HG03097 (cell line): Measurements from ENCODE around the gene CFAP161.

Experiments
- ATAC-seq: cut with Tn5 transposase; IDR thresholded peaks from one replicate; pipeline ENCODE4 v1.9.1; 2021; ENCODE audit not compliant: unreplicated experiment, low FRiP score

CFAP161 gene

DNA sequence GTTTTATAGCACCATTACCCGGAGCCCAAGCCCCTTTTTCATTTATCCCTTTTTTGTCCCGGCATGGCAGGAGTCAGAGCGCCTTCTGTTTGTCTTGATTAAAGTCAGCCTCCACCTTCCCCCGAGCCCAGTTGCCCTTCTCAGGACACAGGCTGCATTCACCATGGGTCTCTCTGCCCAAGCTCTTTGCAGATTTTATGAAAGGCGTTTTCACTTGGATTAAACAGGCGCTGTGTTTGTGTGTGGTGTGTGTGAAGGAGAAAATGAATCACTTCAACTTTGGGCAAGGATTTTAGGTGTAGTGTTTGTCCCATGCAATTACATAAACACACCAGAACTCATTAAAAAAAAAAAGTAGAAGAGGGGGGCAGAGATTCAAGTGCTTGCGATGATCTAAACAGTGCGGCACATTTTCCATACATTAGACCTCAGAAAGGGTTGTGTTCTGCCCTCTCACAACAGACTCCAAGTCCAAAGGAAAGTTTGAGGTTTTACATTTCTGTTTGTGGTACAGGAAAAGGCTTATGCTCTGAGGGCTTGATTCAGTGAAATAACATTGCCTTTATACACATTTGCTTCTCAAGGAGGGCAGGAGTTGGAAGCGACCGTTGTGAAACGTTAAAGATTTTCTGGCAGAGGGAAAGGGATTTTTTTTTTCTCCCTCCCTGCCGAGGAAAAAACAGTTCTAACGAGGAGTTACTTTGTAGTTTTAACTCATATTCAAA, 48.1 kb downstream of the CFAP161 start:
- no peak for ATAC-seq

DNA sequence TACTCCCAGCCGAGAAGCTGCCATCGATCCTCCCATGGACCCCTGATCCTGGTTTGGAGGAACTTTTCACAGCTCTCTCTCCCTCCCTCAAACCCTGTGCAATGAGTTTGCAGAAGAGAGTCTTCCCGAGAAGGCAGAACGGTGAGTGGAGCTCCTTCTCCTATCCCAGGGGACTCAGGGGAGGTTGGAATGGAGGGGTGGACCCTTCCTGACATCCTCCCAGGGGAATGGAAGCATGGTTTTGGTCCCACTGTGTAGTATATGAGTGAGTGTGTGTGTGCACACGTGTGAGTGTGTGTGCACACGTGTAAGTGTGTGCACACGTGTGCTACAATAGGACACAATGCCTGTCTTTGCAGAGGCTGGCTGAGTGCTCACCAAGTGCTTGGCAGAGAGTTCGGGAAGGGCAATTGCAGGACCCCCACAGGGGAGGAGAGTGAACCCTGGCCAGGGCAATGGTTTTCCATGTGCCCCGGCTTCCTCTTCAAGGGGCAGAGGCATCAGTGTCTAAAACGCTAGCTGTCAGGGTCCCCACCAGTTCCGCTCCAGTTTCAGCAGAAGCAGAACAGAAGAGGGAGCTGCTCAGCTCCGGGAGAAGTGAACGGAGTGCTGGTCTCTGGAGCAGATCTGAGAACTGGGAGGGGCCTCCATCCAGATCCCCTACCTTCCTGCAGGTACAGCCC, 48.8 kb downstream of the CFAP161 start:
- no peak for ATAC-seq

DNA sequence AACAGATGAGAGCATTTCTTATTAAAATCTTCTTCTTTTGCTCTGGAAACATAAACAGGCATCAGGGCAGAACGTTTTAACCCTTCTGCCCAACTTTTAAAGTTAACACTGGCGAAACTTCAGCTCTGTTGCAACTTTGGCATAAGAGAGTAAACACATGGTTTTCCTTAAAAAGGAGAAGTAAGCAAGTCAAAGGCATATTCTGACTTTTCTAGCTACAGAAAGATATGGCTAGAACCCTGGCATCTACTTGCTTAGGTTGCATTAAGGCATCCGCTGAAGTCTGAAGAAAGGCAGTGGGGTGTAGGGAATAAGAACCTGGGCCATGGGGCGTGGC, 49.3 kb downstream of the CFAP161 start:
- ATAC-seq: no peak

DNA sequence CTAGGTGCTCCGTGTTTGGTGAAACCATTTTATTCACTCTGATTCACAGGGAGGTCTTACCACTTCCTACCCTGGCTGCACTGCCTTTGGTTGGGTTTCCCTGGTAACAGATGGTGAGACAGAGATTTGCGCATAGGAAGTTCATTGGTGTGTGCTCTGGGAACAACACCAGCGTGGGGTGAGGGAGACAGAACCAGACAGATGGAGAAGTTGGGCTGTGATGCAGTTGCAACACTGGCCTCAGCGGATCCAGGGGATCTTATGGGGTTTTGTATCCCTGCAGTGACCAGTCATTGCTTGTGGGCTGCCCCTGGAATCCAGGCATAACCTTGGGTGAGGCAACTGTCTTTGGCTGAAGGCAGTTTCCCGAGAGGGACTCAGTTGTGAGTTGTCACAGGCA, 50.1 kb downstream of the CFAP161 start:
- ATAC-seq: no peak

DNA sequence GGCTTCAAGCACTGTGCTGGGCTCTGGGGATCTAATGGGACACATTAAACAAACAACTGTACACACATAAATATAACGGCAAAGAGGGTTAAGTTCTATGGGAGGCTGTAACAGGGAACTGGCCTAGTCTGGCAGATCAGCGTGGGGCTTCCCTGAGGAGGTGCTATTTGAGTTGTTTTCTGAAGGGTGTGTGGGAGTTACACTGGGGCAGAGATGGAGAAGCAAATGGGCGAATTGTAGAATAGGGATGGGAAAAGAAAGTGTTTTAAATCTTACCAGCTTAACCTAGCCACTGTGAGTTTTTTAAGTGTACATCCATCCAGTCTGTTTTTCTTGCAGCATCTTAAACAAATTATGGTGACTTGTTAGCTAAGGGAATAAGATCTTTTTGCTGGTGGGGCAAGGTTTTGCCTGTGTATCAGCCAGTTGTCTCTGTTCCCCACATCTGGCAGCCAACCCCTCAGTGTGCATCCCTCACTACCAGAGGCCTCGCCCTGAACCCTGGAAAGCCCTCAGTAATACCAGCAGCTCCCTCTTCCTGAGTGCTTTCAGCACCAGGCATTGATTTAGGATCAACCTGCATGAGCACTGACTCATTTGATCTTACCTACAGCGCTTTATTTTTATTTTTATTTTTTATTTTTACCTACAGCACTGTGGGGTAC, 51.7 kb downstream of the CFAP161 start:
- no peak for ATAC-seq

DNA sequence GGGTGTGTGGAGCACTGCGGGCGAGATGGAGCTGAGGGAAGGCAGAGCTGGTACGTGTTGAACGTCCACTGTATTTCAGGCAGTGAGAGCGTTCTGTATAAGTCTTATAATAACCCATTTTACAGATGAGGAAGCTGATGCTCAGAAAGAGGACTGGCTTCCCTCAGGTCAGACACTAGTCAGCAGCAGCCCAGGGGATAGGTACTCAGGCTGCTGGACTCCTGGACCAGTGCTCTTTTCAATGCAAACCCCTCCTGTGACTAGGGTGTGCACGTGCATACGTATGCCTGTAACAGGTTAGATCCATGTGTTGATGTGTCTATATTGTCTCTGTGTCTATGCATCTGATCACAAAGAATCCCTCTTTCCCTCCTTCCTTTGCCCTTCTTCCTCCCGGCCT, 54.3 kb downstream of the CFAP161 start:
- no peak for ATAC-seq

DNA sequence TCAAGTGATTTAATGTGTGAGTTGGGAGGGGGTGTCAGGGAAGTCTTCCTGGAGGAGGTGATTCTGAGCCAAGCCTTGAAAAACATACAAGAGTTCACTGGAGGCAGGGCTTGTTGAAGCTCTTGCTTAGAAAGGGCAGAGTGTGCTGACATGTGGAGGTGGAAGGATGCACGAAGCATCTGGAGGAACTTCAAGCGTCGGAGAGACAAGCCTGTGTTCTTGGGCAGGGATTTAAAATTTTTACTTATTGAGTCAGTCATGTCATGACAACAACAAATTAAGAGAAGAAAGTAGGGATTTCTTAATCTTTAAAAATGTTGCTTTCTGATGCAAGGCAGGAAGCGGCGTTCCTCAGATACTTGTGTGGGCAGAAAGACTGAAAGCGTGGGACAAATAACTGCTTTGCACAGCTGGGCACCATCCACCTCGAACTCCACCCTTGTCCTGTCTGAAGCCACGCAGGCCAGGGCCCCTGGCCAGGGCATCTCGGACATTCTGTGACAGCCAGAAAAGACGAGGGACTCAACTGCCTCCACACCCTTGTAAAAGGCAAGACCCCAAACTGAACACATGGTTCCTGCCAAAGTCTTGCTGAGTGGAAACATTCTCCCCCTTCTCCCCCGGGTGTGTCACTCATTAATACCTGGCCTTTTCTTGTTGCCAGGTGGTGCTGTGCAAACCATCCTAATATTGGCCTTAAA, 55.7 kb downstream of the CFAP161 start:
- no peak for ATAC-seq

DNA sequence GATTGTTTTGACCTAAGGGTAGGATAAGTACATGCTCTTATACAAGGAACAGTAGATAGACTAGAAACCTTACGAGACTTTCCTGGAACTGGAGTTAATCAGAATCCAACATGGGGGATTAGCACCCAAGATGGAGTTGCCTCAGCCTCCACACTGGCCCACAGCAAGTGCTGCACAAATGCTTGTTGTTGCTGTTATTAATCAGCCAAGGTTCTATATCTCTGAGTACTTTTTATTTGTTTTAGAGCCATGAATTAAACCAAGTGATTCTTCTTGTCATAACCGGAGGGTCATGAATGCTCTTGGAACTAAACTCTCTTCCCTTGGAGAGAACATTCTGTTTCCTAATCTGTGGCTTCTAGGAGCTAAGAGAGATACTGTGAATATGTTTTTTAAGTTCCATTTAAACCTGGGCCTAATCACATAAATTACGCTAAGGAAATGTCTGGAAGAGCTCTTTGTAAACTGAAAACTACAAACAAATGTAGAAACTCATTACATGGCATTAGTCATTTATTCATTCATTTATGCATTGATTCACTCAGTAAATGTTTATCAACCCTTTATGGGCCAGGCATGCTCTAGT, 56.9 kb downstream of the CFAP161 start:
- no peak for ATAC-seq

DNA sequence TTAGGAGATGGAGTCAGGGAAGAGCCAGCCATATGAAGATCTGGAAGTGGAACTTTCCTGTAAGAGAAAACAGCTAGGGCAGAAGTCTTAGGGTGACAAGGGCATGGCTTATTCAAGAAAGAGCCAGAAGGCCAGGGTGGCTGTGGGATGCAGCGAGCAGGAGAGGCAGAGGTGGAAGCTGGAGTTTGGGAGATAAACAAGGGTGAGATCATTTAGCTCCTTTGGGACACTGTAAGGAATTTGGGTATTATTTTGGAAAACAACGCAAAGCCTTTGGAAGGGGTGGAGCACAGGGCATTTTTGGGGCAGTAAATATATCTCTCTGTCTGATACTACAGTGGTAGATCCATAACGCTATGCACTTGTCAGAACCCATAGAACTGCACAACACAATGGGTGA, 57.6 kb downstream of the CFAP161 start:
- no peak for ATAC-seq

DNA sequence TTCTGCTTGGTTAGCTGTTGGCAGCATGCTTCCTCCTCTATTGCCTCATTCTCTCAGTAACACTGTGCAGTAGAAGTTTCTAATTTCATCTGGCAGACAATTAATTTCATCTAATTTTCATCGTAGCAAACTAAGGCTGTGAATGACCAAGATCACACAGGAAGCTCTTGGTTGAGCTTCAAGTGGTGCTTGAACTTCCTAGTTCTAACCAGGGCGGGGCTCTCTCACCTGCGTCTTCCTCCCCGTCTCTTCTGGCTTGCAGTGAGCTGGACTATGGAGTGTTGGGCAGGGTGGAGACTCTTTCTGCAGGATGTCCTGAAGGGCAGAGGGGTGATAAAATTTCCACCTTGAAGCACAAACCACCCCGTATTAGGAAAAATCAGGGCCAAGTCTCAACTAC, 60.7 kb downstream of the CFAP161 start:
- ATAC-seq: no peak

DNA sequence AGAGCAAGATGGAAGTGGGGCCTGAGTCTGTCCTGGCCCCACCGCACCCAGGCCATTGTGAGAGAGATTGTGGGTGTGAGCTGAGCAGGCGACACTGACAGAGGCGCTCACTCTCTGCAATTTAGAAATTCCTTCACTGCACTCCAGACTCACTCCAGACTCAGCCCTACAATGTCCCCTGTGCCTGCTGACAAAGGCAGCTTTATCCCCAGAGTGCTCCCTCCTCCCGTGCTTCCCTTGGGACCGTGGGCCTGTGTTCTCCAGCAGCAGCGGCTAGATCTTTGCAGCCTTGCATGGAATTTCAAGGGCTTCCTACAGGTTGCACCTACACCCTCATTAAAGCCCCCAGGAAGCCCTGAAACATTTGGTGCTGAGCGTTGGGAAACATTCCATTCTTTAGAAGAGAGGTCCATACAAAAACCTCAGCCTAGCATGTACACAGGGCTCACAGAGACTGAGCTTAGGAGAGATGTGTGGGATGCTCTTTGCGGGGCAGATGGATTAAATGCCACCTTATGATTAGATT, 61.3 kb downstream of the CFAP161 start:
- ATAC-seq: no peak

DNA sequence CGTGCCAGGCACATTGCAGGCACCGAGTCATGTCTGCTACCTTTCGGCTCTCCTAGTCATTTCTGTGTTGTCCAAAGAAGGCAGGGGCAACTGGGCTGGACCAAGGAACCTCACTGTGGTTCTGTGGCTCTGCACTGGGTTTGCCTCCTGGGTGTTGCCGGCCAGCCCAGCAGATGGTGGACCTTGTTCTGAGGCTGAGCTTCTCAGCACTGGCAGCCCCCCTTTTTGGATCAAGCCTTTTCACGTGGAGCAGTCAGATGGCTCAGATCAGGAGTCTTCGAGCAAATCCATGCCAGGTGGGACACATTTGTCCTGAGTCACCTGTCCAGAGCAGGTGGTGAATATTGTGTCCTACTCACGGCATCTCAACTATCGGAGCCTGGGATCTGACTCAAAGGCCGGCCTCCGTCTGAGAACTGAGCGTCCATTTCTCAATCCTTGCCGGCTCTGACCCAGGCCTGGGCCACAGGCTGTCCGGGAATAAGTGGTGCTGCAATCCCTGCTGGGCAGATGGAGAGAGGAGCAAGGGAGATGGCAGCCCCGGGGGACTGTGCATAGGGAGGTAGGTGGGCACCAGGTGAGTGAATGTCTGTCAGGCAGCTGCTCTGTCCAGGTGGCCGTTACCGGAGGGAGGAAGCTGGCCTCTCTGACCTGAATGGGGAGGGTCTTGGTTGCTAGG, 62.6 kb downstream of the CFAP161 start, which contains the start of gene IL16:
Gene IL16, plus strand, starts transcription at position 304 of the 679 bp plus-strand sequence. CDS start 28,521 bp downstream, outside the sequence.
- ATAC-seq: no peak

DNA sequence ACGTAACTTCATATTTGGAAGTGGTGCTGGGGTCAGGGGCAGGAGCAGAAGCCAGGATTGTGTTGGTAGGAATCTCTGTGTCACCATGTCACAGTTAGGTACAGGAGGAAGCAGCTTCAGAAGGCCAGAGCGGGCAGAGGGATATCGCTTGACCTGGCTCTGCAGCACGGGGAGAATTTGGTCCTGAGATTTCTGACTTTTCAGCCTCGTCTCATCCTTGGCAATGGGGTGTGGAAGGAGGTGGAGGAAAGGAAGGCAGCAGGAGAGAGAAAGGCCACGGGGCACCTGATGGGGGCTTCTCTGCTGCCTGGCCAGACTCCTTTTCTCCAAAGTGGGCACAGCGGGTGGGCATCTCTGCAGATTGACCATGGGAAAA, 63.2 kb downstream of the CFAP161 start:
- no peak for ATAC-seq

DNA sequence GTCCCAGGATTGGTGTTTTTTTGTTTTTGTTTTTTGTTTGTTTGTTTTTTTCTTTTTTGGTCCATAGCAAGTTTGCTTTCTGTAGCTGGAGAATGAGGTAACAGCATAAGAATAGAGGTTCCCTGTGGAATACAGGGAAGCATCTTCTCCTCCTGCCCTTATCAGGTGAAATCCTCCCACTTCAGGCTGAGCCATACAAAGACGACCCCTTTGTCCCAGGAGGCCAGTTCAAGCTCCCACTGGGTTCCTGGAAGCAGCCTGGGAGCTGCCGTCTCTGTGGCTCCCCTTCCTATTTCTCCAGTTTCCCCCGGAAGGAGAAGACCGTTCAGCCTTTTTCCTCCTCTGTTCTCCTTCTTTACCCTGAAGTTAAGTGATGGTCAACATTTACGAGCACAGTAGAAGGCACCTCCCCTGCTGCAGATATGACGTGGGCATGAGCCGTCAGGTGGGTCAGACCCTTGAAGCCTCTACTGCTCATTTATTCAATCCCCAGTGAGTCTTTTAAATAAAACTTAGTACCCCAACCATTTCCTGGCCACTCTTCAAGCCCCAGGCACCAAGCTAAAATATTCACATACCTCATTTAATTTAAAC, 63.7 kb downstream of the CFAP161 start:
- no peak for ATAC-seq
